Activated gamma-delta T cell treated with Interleukin-2 at 50 U/mL for 16 hours (primary cell): ENCODE data around the gene SLC24A3.

ENCODE experiments used
- DNase-seq: peaks from one replicate; pipeline ENCODE4 v3.0.0-alpha.2; 2020

SLC24A3 gene

DNA sequence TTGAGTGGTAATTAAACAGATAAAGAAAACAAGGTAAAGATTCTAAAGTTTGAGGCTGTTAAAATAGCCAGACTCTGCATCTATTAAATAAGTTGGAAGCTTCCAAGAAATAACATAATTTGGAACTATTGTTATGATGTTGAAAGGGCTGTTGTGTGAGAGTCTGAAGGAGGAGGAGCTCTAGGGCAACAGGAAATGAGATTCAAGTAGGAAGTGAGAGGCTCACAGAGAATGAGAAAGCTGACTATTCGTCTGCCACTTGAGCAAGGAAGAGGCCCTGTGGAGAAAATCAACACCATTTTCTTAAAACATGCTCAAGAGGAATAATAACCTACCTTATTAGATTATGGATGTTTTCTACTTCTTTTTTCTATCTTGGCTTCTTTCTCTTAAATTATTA lies 185.2 kb downstream of the SLC24A3 start:
- no peak for DNase-seq

DNA sequence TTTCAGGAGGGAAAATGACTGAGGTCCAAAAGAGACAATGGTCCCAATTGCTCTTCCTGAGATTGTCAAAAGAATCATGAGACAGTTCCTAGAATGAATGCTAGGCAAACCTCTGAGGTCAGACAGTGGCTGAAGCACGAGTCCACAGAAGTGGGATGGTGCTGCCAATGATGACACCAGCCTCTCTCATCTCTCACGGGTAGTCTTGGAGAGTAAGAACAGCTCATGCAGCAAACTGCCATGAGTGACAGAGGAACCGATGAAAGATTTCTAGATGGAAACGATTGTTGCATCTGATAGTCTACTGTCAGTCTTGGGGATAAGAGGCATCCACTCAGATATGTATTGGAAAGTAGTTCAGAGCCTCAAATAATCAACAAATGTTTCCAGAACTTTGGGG lies 188.7 kb downstream of the SLC24A3 start:
- no peak for DNase-seq

DNA sequence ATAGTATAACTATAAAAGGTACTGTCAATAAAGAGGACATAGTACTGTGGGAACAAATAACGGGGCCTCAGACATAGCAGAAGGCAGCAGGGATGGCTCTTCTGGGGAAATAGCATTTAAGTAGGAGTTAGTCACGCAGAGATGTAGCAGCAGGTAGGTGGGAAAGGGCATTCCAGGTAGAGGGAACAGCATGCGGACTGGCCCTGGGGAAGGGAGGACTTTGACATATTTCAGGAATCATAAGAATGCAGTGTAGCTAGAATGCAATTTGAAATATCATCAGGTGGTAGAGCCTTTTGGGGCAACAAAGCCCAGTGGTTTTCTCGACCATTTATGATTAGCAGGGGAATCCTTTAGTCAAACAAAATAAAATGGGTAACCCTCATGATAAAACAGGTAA lies 191.1 kb downstream of the SLC24A3 start:
- DNase-seq, result no peak

DNA sequence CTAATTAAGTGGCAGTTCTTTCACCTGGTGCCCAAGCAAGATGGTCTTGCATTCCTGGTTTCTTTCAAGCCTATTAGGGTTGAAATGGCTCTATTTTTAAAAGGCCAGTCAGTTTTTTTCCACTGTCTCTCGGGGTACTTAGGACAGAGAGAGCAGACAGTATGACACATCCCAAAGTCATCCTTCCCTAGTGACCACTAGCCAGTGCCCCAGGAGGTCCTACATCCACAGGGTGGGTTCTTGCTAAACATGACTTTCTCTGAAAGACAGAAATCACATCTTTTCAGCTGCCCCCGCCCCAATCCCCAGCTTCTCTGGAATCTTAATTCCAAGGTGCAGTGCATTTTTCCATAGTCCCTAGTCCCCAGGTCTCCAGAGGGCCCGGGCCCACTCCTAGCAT lies 192.4 kb downstream of the SLC24A3 start:
- DNase-seq, result no peak

DNA sequence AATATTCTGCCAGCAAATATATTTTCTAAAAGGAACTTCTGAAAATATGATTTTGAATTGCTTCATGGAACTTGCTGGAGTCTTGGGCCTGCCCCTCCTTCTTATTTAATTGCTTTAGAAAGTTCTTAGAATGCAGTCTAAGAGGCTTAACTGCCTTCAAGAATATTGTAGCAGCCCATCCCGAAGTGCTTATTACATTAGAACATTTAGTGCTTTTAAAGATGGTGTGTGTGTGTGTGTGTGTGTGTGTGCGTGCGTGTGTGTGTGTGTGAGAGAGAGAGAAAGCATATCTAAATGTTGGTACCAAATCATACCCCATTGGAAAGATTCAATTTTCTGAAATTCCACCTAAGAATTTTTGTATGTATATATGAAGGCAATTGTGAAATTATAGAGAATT lies 193.5 kb downstream of the SLC24A3 start:
- no peak for DNase-seq

DNA sequence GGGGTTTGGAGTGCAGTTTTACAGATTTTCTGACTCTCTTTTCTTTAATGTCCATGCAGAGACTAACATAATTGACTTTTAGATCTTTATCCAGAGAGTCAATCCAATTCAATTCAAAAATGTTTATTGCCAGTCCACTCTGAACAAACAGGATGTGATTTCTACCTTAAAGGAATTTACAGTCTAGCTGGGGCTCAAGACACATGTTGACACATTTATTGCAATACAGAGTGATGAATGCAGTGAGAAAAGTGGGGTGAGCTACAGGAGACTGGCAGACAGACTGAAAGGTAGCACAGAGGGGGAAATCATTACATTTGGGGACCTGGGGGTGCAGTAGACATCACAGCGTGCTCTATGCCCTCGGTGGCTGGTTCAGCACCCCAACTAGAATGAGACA lies 193.9 kb downstream of the SLC24A3 start:
- DNase-seq, result no peak

DNA sequence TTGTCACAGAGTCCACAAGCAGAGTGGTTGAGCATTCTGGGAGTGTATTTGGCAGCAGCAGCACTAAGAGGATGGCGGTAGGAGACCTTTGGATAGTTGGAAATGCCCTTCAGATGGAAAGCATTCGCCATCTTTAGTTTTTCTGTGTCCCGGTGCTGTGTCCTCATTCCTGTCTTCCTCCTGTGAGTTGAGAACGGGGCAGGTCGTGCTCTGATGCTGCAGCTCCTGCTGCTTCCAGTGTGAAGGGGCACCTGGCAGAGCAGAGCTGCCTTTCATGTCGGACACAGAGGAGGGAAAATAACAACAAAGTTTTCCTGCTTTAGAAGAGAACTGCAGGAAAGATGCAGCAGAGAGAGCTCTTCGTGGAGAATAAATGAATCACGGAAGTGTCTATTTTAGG lies 194.8 kb downstream of the SLC24A3 start:
- DNase-seq, result no peak

DNA sequence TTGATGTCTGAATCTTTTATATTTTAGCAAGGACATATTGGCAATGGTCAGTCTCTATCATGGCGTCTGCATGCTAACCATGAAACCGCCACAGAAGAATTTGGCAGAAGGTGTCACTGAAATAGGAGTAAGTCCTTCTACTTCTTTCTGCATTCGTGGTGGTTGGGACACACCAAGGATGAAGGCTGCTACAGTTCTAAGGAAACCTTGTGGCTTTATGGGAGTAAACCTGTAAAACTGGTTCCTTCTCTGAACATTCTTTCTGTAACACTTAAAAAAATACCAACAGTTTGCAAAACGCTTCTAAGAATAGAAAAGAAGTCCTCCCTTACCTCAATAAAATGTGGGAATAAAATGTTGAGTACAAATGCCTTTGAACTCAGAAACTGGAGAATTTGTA lies 195.3 kb downstream of the SLC24A3 start:
- DNase-seq, result no peak

DNA sequence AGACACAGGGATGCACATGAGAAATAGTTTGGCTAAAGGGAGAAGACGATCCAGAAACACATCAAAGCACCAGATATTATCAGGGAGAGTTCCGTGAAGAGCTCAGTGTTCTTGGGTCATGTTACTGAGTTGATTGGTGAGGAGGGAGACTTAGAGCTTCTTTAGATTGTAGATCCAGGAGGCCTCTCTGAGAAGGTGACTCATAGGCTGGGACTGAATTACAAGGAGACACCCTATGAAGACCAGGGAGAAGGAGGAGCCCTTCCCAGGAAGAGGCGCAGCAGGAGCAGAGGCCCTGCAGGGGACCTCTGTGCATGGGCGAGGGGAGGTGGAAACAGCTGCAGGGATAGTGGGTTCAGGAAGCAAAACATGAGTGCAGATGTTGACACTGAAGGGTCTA lies 196.5 kb downstream of the SLC24A3 start:
- DNase-seq, result no peak

DNA sequence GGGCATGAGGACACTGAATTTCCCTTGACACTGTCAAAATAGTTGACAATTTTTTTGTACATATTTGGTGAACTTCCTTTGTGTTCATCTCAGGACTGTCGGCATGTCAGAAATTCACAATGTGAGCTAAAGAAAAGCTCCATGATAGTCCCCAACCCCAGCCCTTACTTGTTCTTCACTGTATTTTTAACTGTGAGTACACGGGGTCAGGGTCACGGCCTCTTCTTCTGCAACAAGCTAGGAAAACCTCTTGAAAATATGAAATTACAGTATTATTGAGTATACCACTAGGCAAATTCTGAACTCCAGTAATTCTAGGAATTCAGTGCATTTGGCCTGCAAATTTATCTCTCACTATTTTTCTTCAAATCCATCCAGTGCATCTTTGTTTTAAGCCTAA lies 199.4 kb downstream of the SLC24A3 start:
- no peak for DNase-seq

DNA sequence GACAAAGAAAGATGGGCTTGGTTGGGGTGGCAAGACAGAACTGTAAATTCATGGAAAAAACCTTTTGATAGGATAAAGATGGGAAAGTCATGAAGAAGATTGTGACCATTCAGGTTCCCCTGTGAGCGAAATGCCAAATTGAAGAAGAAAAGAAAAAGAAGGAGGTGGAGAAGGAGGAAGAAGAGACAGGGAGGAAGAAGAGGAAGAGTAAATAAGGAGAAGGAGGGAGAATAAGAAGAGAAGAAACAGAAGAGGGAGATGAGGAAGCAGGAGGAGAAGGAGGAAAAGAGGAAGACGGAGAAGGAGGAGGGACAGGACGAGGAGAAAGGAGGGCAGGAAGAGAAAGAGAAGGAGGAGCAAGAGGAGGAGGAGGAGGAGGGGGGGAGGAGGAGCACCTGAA lies 199.8 kb downstream of the SLC24A3 start:
- DNase-seq, result no peak

DNA sequence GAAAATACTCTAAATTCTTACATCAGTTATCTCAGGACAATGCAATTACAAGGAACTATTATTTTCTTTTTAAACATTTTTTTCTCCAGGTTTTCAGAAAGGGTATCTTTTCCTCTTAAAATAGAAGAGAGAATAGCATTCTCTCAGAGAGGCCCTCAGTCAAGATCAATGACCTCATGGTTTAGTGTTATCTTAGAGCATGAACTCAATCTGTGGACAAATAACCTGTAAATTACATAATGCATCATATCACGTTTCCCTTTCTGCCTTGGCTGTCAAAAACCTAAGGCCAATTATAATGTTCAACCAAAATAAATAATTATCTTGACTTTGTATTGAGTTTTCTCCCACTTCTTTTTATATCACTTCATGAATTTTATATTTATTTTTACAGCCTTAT lies 202.2 kb downstream of the SLC24A3 start:
- no peak for DNase-seq

DNA sequence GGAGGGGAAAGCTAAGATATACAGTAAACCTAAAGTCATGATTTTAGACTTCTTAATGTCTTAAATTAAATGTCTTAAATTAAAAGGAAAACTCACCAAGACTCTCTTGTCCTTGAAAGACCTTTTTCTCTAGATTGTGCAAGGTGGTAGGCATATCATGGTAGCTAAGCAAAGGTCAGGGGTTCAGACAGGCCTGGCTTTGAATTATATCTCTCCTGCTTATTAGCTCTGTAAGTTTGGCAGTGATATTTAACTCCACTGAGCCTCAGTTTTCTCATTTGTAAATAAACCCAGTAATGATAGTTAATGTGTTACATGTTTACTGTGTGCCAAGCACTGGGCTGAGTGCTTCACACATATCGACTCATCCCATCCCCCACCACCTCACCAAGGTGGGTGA lies 203.3 kb downstream of the SLC24A3 start:
- no peak for DNase-seq

DNA sequence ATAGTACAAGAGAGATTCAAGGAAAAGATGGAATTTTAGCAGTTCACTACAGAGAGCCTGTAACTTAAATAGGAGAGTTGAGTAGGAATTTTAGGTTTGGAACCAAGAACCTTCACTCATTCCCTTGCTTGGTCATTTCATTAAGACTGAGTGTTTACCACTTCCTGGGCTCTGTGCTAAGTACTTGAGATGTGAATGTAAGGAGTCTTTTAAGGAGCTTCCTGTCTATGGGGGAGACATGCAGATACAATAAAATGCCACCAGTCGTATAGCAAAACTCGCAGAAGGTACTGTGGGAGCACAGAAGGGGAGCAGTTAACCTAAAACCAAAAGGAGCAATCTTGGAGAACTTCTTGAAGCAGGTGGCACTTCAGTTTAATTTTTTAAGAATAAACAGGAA lies 204.2 kb downstream of the SLC24A3 start:
- DNase-seq, result no peak

DNA sequence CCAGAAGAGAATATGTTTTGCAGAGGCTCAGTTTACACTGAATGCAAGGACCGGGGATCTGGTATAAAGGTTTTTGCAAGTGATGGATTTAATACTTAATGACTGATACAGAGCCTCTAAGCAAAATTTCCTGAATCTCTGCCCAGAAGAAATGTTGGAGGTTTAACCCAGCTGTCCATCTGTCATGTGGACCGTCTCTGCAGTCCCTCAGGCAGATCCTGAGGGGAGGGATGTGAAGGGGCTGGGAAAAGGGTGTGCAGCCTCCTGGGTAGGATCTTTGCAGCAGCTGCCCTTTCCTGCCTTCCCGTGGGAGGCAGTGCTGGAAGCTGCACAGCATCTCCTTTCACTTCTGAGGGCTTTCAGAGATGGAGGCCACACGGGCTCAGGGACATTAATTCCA lies 207.0 kb downstream of the SLC24A3 start:
- no peak for DNase-seq

DNA sequence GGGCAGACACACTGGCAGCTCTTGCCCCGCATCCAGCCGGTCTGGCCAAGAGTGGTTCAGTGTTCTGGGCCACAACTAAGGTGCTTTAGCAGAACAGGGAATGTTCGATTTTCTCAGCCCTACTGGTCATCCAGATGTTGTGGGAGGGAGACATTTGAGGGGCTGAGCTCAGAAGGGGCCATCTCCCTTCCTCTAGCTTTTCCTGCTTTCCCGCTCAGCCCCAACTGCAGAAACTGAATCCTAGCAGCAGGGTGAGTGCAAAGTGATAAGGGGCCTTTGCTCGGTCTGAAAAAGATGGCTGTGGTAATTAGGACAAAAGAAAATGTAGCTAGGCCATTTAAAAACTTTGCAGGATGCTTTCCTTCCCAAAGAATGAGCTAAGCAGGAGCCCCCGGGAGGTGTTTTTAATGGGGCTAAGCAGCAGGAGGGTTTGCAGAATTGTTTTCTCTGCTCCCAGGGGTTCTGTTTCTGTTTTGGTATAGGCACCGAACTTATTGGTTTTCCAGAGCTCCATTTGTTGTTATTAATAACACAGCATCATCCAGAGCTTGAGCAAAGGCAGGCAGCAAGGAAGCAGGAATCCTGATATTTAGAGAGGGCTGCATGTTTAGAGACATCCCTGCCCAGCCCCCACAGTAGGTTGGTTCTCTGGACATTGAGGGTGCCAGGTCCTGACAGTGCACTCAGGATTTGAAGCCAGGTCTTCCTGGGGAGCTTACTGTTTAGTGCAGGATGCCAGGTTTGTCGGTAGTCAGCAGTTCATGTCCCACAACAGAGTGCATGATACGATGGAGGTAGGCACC lies 210.9 kb downstream of the SLC24A3 start:
- DNase-seq, result no peak

DNA sequence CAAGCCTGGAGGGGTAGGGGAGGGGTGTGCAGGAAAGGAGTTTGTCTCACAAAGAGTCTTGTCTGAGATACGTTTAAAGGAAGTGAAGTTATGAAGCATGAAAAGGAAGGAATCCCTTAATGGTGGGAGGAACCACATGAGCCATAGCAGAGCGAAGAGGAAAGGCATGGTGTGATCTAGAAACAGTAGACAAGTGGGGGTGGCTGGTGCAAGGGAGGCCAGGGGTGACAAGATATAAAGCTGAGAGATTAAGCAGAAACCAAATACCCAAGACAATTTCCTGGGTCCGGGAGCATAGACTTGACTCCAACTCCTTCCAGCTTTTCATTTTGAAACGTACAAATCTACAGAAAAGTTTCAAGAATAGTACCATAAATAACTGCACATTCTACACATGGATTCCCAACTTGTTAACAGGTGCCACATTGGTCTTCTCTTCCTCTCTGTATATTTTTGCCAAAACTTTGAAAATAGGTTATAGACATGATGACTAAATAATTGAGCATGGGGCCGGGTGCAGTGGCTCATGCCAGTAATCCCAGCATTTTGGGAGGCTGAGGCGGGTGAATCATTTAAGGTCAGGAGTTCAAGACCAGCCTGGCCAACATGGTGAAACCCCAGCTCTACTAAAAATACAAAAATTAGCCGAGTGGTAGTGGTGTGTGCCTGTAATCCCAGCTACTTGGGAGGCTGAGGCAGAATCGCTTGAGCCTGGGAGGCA lies 211.6 kb downstream of the SLC24A3 start:
- DNase-seq, result no peak

DNA sequence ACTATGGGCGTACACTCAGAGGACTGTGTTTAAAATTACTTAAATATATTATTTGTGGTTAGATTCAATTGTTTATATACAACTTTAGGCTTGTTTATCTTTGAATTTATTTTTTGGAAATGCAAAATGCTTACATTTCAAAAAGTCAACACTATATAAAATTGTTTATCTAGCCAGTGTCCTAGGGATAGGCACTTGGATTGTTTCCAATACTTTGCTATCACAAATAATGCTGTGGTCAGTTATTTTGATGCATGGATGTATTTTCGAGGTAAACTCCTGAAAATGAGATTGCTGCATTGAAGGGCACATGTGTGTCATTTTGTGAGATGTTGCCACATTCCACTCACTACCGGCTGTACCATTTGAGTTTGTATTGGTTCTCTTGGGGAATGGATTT lies 213.9 kb downstream of the SLC24A3 start:
- no peak for DNase-seq

DNA sequence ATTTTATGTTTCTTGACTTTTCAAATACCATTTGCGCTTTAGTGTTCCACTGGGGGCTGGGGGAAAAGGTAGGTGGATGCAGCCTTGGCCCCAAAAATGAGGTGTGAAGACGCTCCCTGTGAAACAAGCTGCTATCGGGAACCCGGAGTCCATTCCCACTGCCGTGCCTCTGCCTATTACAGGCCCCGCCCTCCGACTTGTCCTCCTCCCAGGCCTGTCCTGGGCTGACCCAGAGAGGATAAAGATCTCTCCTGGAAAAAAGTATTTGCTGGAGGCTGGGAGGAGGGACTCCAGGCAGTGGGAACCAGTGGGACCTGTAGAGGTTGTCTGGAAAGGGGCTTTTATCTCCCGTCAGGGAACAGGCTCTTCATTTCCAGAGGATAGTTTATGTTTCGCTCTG lies 215.0 kb downstream of the SLC24A3 start:
- no peak for DNase-seq

DNA sequence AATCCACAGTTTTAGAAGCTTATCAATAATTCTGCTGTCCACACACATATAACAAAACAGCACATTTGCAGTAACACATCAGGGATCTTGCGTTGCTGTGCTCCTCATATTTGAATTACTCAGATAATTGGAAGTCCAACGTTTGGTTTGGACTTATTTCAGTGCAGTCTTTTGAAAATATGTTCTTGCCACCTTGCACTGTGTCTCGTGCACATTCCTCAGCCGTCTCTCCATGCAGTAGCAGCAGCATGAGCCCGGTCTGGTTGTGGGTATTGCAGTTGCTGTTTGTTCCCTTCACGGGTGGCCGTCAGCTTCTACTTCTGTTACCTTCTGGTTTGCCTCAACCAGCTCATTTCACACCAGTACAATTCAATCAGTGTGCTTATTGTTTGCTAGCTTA lies 215.5 kb downstream of the SLC24A3 start:
- DNase-seq, result no peak

DNA sequence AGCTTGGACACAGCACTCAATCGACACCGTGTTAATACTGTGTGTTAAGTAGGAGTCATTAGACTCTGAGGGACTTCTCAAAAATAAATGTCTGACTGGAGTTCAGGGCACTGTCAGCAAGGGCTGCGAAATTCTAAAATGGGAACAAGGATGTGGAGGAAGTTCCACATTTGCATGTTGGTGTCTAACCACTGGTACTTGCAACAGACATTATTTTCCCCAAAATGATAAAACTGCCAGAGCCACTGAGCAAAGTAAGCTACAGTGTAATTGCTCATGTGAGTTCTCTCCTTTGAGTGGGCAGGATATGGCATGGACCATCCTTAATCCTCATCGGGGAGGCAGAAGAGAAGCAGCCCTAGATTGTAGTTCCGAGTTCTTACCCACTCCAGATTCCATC lies 215.9 kb downstream of the SLC24A3 start:
- no peak for DNase-seq

DNA sequence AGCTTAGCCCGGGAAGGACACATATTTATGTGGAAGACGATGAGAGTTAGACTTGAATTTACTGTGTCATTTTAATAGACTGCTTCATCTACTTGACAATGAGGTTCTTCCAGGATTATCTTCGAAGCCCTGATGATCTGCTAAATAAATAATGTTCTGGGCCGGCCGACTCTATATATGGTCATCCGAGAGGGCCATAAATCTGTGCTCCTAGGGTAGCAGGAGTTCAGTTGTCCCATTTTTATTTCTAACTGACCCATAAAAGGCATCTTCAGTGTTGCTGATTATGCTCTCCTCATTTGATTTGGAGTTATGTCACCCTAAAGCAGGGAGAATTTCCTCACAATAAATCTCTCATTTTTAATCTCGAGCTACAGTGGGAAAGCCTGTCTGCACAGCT lies 217.1 kb downstream of the SLC24A3 start:
- no peak for DNase-seq

DNA sequence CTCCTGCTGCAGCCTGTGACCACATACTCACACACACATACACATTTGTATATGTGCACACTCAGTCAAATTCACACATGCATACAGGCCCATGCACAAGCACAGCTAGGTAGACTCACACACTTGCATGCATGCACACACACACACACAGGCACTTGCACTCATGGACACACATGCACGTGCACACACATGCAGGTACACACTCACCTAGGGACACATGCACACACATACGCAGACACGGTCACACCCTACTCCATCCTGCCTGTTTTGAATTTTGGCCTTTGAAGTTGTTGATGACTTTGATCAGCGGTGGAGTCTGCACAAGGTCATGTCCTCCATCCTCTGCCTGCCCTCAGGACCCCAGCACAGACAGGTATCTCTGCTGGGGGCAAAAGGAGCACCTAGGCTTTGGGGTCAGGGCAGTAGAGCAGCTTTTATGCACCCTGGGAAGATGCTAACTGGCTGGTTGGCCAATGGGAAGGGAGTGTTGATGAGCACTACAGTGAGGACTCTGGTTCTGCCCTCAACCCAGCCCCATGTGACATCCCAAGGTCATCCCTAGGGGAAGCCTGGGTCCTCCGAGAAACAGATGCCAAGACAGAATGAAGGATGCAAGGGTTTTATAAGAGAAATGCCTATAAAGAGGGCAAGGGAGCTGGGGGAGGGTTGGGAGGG lies 218.3 kb downstream of the SLC24A3 start:
- no peak for DNase-seq

DNA sequence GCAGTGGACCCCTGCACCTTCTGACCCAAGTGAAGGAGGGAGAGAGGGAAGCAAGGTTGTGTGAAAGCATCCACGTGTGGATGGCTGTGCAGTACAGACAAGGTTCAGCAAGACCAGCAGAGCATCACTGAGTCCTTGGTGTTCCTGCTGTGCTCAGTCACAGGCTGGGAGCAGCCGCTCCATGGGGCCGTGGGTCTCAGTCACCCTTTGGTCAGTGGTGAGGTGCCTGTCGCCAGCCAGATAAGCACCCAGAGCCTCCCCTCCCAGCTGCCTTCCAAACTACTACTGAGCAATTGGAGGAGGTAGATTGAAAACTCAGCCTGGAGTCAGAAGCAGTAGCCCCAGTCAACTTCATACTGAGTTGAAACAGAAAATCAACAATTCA lies 218.9 kb downstream of the SLC24A3 start:
- DNase-seq, result no peak
